K562 (cell line): Measurements from ENCODE around the gene CDH16. TPM values are rescaled to one million over a fixed set of nuclear protein-coding genes. Genes with fewer than 3 reads are reported as not detected.

ENCODE experiments used
- ADNP ChIP-seq: fragments of 200-800 bp; sonication (Bioruptor generic); IDR thresholded peaks from 2 replicates; pipeline ENCODE4 v1.6.1; 2016; ENCODE audit warnings: missing genetic modification characterization, missing compliant biosample characterization
- ARID1B ChIP-seq: fragments of 450-650 bp; IDR thresholded peaks from 2 replicates; pipeline ENCODE4 v1.6.1; 2016; ENCODE audit warnings: antibody characterized with exemption, mild to moderate bottlenecking, inconsistent platforms
- CHD2 ChIP-seq: IDR thresholded peaks from 2 replicates; pipeline ENCODE4 v1.6.1; 2011; ENCODE audit warnings: low read depth, low read length
- COPS2 ChIP-seq: fragments of 450-650 bp; conservative IDR thresholded peaks from 2 replicates; pipeline ENCODE4 v1.6.1; 2016; ENCODE audit warnings: mild to moderate bottlenecking, moderate library complexity
- CREB1 ChIP-seq, 2 experiments: sonication (generic) in 1 of 2; formaldehyde crosslinking in 1 of 2; IDR thresholded peaks; 2 replicates each; pipeline versions ENCODE4 v1.6.1 to v1.8.0; 2012 to 2022; ENCODE audit warnings: inconsistent platforms in 1 of 2, mild to moderate bottlenecking in 1 of 2, missing genetic modification reagents in 1 of 2, moderate library complexity in 1 of 2
- HDAC2 ChIP-seq: fragments of 450-650 bp; IDR thresholded peaks from 2 replicates; pipeline ENCODE4 v1.6.1; 2016; ENCODE audit warnings: mild to moderate bottlenecking
- JUN ChIP-seq, 2 experiments: sonication (generic) in 1 of 2; formaldehyde crosslinking in 1 of 2; IDR thresholded peaks; 2 replicates each; pipeline versions ENCODE4 v1.6.1 to v1.8.0; 2012 to 2022; ENCODE audit warnings: borderline replicate concordance in 2 of 2, mild to moderate bottlenecking in 2 of 2, improper control_type of control experiment in 1 of 2, low read depth in 1 of 2, low read length in 1 of 2, missing genetic modification reagents in 1 of 2
- MEIS2 ChIP-seq: fragments of 450-650 bp; IDR thresholded peaks from 2 replicates; pipeline ENCODE4 v1.6.1; 2014; ENCODE audit warnings: mild to moderate bottlenecking; ENCODE audit not compliant: partially characterized antibody
- NRF1 ChIP-seq, 2 experiments: fragments of 450-650 bp; IDR thresholded peaks in 1 of 2; conservative IDR thresholded peaks in 1 of 2; 2 replicates each; pipeline ENCODE4 v1.6.1; 2014; ENCODE audit warnings: mild to moderate bottlenecking in 2 of 2
- PHTF2 ChIP-seq: fragments of 250-450 bp; sonication (Bioruptor Pico); IDR thresholded peaks from 2 replicates; pipeline ENCODE4 v1.5.0; 2021; ENCODE audit warnings: mild to moderate bottlenecking
- TARDBP ChIP-seq: fragments of 450-650 bp; IDR thresholded peaks from 2 replicates; pipeline ENCODE4 v1.6.1; 2016
- TCF3 ChIP-seq: sonication (generic); formaldehyde crosslinking; IDR thresholded peaks from 2 replicates; pipeline ENCODE4 v1.4.0; 2020; ENCODE audit warnings: mild to moderate bottlenecking, missing genetic modification reagents
- polyA plus RNA-seq, 8 experiments: library from polyadenylated mRNA; depleted of rRNA in 4 of 8; stranded (reverse) in 5 of 8; unstranded in 3 of 8; fragments of >200 nt; fragmentation: Nextera tagmentation in 2 of 8; fragmentation: Illumina TruSeq in 1 of 8; extraction: Ambion mirVana in 2 of 8; extraction: Trizol in 1 of 8; gene quantifications; 2 replicates each; pipeline versions ENCODE4 v1.2.1 to v1.2.3, GENCODE V29; 2011 to 2014; ENCODE audit warnings: inconsistent platforms in 1 of 8, missing spikeins in 1 of 8
- total RNA-seq, 7 experiments: library from RNA; depleted of rRNA in 6 of 7; stranded (reverse); fragments of >200 nt in 6 of 7; fragmentation: Illumina TruSeq in 2 of 7; extraction: Trizol in 2 of 7; gene quantifications; 2 replicates each; pipeline versions ENCODE4 v1.2.1 to v1.2.3, GENCODE V29; 2011 to 2021; ENCODE audit warnings: low replicate concordance in 1 of 7
- TF ChIP-seq, protein P1 (sequence below), 2 experiments: IDR thresholded peaks in 1 of 2; conservative IDR thresholded peaks in 1 of 2; 2 replicates each; pipeline ENCODE4 v1.6.1; 2016; ENCODE audit warnings: low read depth in 2 of 2, mild to moderate bottlenecking in 1 of 2, missing compliant biosample characterization in 1 of 2, missing genetic modification characterization in 1 of 2, moderate library complexity in 1 of 2
- TF ChIP-seq, protein P2 (sequence below): sonication (generic); IDR thresholded peaks from 2 replicates; pipeline ENCODE4 v1.6.1; 2016

Gene CDH16
- total and polyA plus RNA-seq, 9 of the 15 experiments (the other 6 are each of a cell fraction or from before 2014, with no cell fraction given), result not detected

DNA sequence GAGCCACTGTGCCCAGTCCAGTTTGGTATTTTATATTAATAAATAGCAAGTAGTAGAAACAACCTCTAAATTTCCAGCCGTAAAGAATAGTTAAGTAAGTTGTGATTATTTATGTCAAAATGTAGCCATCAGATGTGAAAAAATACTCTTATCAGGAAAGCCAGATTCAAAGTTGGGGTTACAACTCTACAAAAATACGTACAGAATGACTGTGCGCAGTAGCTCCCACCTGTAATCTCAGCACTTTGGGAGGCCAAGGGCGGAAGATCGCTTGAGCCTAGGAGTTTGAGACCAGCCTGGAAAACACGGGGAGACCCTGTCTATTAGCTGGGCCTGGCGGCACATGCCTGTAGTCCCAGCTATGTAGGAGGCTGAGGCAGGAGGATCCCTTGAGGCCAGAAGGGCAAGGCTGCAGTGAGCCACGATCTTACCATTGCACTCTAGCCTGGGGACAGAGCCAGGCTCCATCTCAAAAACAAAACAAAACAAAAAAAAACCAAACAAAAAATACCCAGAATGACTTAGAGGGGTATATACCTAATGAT is 36.6 kb downstream of the CDH16 start (continued):
- TF ChIP-seq MEIS2 (no peak), ARID1B (peak; percentile 48), CREB1 (IDR thresholded peaks at IDR 0.05) (no peak), CREB1 (CRISPR knock-in tag; IDR thresholded peaks at IDR 0.05) (no peak), COPS2 (no peak), PHTF2 (no peak), NRF1 (conservative IDR thresholded peaks at IDR 0.05 in 1 of 2, IDR thresholded peaks at IDR 0.05 in 1 of 2) (no peak), CHD2 (no peak), TCF3 (CRISPR knock-in tag) (0 out of 2 replicates have a peak, but pooled peaks have one; percentile 11), HDAC2 (peak; percentile 35; the same call in 1 of the 2 replicates), JUN (IDR thresholded peaks at IDR 0.05; ENCODE audit: borderline replicate concordance, low read depth, low read length) (no peak), JUN (CRISPR knock-in tag; IDR thresholded peaks at IDR 0.05; ENCODE audit: borderline replicate concordance) (no peak), TARDBP (no peak), ADNP (tag) (no peak)
- TF ChIP-seq, protein P1, sequence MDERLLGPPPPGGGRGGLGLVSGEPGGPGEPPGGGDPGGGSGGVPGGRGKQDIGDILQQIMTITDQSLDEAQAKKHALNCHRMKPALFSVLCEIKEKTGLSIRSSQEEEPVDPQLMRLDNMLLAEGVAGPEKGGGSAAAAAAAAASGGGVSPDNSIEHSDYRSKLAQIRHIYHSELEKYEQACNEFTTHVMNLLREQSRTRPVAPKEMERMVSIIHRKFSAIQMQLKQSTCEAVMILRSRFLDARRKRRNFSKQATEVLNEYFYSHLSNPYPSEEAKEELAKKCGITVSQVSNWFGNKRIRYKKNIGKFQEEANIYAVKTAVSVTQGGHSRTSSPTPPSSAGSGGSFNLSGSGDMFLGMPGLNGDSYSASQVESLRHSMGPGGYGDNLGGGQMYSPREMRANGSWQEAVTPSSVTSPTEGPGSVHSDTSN (CRISPR knock-in tag; IDR thresholded peaks at IDR 0.05; ENCODE audit: low read depth), result no peak
- TF ChIP-seq, protein P1 (tag; conservative IDR thresholded peaks at IDR 0.05; ENCODE audit: low read depth), result no peak
- TF ChIP-seq, protein P2, sequence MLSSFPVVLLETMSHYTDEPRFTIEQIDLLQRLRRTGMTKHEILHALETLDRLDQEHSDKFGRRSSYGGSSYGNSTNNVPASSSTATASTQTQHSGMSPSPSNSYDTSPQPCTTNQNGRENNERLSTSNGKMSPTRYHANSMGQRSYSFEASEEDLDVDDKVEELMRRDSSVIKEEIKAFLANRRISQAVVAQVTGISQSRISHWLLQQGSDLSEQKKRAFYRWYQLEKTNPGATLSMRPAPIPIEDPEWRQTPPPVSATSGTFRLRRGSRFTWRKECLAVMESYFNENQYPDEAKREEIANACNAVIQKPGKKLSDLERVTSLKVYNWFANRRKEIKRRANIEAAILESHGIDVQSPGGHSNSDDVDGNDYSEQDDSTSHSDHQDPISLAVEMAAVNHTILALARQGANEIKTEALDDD, result no peak
